ENCODE data around the gene ARID1B. TPM values are rescaled to one million over a fixed set of nuclear protein-coding genes. Genes with fewer than 3 reads are reported as not detected.

ARID1B gene
- total RNA-seq, 1 experiment from 2014 or later: 35.6 TPM

- Histone ChIP-seq H3K36me3 (ENCODE audit: control insufficient read depth in 1 of 2, insufficient read depth in 2 of 2, low read length in 2 of 2) (no peaks in the 10 kb centered on the region), H3K9ac (ENCODE audit: low read length) (no peak overlapping the region), H3K4me1 (ENCODE audit: control insufficient read depth in 1 of 2, insufficient read depth in 2 of 2, low read length in 2 of 2) (peaks cover 0 to 5% of the 10 kb centered on the region in 2 experiments; a peak in 2 of 4 replicates), H3K9me3 (ENCODE audit: control insufficient read depth in 1 of 2, insufficient read depth in 1 of 2, low read depth in 1 of 2, low read length in 2 of 2) (no peaks in the 10 kb centered on the region), H3K27me3 (ENCODE audit: insufficient read depth, low read length) (no peaks in the 10 kb centered on the region), H3K27ac (ENCODE audit: low read depth, low read length) (no peak overlapping the region), H3K4me3 (replicated peaks in 1 of 2; ENCODE audit: low read depth in 1 of 2, low read length in 2 of 2) (no peak overlapping the region), H3K4me2 (ENCODE audit: low read length) (no peak overlapping the region), H2AFZ (ENCODE audit: low read depth, low read length, poor library complexity, severe bottlenecking) (no peak overlapping the region), H3K9me2 (ENCODE audit: insufficient read depth) (no peaks in the 10 kb centered on the region), H3K79me2 (ENCODE audit: insufficient read depth, low read length) (no peaks in the 10 kb centered on the region), H4K20me1 (ENCODE audit: insufficient read depth) (no peaks in the 10 kb centered on the region)
- ATAC-seq (no peak), DNase-seq (ENCODE audit: low read depth, low spot score) (no peak)
- CTCF ChIA-PET: no interaction called here
- RAD21 ChIA-PET (ENCODE audit: low non-redundant PET in 1 of 2, low total read pairs in 2 of 2, uncharacterized antibody in 2 of 2, unreplicated experiment in 2 of 2): no interaction called here
- POLR2A ChIA-PET: no interaction called here
- TF ChIP-seq, protein P1, sequence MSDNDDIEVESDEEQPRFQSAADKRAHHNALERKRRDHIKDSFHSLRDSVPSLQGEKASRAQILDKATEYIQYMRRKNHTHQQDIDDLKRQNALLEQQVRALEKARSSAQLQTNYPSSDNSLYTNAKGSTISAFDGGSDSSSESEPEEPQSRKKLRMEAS (IDR thresholded peaks at IDR 0.05): no peak
- TF ChIP-seq CTCF (IDR thresholded peaks at IDR 0.05 in 2 of 3, conservative IDR thresholded peaks at IDR 0.05 in 1 of 3; ENCODE audit: borderline replicate concordance in 1 of 3, insufficient read depth in 1 of 3, low read depth in 2 of 3, low read length in 2 of 3): no peak
- TF ChIP-seq, protein P2, sequence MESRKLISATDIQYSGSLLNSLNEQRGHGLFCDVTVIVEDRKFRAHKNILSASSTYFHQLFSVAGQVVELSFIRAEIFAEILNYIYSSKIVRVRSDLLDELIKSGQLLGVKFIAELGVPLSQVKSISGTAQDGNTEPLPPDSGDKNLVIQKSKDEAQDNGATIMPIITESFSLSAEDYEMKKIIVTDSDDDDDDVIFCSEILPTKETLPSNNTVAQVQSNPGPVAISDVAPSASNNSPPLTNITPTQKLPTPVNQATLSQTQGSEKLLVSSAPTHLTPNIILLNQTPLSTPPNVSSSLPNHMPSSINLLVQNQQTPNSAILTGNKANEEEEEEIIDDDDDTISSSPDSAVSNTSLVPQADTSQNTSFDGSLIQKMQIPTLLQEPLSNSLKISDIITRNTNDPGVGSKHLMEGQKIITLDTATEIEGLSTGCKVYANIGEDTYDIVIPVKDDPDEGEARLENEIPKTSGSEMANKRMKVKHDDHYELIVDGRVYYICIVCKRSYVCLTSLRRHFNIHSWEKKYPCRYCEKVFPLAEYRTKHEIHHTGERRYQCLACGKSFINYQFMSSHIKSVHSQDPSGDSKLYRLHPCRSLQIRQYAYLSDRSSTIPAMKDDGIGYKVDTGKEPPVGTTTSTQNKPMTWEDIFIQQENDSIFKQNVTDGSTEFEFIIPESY (IDR thresholded peaks at IDR 0.05; ENCODE audit: extremely low read depth, insufficient replicate concordance, low read length): no peak
- TF ChIP-seq ATF3 (IDR thresholded peaks at IDR 0.05): no peak
- TF ChIP-seq TCF7L2 (IDR thresholded peaks at IDR 0.05; ENCODE audit: borderline replicate concordance, extremely low read depth, insufficient read depth, insufficient read length): no peak
- TF ChIP-seq POLR2AphosphoS5 (IDR thresholded peaks at IDR 0.05; ENCODE audit: low read depth, low read length): no peak
- no peak for TF ChIP-seq FOSL1 (IDR thresholded peaks at IDR 0.05; ENCODE audit: low read depth)
- TF ChIP-seq RAD21 (IDR thresholded peaks at IDR 0.05; ENCODE audit: low read depth): no peak
- no peak for TF ChIP-seq ELF1 (IDR thresholded peaks at IDR 0.05; ENCODE audit: borderline replicate concordance, low read depth)
- TF ChIP-seq SP1 (IDR thresholded peaks at IDR 0.05; ENCODE audit: low read depth): no peak
- TF ChIP-seq, protein P3, sequence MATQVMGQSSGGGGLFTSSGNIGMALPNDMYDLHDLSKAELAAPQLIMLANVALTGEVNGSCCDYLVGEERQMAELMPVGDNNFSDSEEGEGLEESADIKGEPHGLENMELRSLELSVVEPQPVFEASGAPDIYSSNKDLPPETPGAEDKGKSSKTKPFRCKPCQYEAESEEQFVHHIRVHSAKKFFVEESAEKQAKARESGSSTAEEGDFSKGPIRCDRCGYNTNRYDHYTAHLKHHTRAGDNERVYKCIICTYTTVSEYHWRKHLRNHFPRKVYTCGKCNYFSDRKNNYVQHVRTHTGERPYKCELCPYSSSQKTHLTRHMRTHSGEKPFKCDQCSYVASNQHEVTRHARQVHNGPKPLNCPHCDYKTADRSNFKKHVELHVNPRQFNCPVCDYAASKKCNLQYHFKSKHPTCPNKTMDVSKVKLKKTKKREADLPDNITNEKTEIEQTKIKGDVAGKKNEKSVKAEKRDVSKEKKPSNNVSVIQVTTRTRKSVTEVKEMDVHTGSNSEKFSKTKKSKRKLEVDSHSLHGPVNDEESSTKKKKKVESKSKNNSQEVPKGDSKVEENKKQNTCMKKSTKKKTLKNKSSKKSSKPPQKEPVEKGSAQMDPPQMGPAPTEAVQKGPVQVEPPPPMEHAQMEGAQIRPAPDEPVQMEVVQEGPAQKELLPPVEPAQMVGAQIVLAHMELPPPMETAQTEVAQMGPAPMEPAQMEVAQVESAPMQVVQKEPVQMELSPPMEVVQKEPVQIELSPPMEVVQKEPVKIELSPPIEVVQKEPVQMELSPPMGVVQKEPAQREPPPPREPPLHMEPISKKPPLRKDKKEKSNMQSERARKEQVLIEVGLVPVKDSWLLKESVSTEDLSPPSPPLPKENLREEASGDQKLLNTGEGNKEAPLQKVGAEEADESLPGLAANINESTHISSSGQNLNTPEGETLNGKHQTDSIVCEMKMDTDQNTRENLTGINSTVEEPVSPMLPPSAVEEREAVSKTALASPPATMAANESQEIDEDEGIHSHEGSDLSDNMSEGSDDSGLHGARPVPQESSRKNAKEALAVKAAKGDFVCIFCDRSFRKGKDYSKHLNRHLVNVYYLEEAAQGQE (IDR thresholded peaks at IDR 0.05; ENCODE audit: low read depth): no peak
- TF ChIP-seq SIN3A (IDR thresholded peaks at IDR 0.05; ENCODE audit: low read depth): no peak
- TF ChIP-seq SRF (IDR thresholded peaks at IDR 0.05; ENCODE audit: low read depth): no peak
- no peak for TF ChIP-seq EZH2phosphoT487 (IDR thresholded peaks at IDR 0.05; ENCODE audit: borderline replicate concordance)
- no peak for TF ChIP-seq CEBPB (IDR thresholded peaks at IDR 0.05; ENCODE audit: low read depth)
- intact Hi-C loops (cut with micrococcal nuclease): no loop called here
- BruUV-seq (replicated peaks): no TSS peak
Observed at GRCh38 chr6:157245436-157245835, 468.3 kb downstream of the ARID1B start.
